T47D (cell line): Measurements from ENCODE around the gene SIDT1.

ENCODE experiments used
- DNase-seq, 2 experiments: peaks; one replicate each; pipeline versions ENCODE4 v3.0.0 to v3.0.0-alpha.2; 2011 to 2012; ENCODE audit warnings: low read depth in 1 of 2, low spot score in 1 of 2
- JUND ChIP-seq: IDR thresholded peaks from 2 replicates; pipeline ENCODE4 v1.6.1; 2012; ENCODE audit warnings: low read depth
- in situ Hi-C: cut with HindIII; loops from 2 replicates; pipeline ENCODE4 v1.10.0; 2016; ENCODE audit warnings: low sequenced_read_pairs, low pct_unique_long_range_greater_than_20kb

Gene SIDT1

DNA sequence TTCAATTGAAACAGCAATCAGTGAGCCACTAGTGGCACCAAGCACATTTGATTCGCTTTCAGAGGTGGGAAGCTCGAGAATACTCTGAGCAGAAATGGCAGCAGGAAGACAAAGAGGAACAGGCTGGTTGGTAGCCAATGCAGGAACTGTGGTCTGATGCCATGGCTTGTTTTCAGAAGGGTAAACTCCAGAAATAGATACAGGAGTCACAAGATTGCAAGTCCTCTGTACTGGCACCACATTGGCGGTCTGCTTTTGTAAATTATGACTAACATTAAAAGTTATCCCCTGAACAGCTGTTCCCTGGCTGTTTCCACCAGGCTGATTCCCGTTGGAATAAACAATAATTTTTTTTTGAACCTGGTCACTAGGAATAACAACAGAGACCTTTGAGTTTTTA is 128.5 kb downstream of the SIDT1 start:
- in situ Hi-C loops = no loop called here
- DNase-seq = no peak
- no peak for TF ChIP-seq JUND

DNA sequence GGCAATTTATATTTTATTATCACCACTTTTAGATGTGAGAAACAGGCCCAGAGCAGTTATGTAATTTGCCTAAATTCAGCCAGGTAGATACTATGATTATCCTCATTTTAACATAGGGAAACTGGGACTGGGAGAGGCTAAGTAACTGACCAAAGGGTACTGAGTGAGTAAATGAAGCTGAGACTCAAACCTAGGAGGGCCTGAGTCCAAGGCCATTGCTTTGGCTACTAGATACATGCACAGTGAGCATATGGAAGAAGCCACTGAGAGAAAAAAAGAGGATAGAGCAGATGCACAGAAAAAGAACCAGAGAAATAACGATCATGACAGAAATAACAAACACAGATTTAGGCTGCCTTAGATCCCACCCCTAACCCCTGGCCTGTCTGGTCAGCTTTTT is 130.5 kb downstream of the SIDT1 start:
- in situ Hi-C loops = no loop called here
- no peak for DNase-seq
- TF ChIP-seq JUND = no peak

DNA sequence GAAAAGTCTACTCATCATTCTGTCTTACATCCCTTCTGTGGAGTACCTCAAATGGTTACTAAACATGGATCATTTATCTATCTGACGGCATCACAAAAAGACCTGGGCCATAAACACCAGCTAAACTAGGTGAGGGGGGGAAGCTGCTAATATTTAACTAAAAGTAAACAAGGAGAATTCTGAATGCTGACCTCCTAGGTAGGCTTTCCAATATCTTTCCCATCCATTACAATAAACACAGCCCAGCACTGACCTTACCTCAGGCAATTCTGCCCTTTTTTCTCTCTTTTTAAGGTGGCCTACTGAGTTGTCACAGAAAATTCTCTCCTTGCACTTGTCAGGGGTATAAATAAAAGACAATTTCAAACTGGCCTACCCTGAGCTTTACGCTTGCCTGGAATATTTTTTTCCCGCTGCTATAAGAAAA is 131.0 kb downstream of the SIDT1 start:
- DNase-seq = no peak
- in situ Hi-C loops = no loop called here
- no peak for TF ChIP-seq JUND

DNA sequence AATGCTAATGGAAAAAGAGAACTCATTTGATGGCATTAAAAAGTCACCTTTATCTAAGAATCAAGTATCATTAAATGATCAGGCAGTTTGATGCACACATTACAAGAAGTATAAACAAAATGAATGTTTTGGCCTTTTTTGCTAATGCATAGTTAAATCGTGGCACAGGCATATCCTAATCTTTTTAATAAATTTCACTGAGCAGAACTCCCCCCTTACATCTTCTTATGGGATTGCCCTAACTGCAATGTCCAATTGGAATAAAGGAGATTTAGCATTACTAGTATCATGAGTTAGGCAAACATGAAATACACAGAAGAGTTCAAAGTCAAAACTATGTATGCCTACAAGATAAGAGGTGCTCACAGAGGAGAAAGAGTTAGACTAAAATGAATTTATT is 131.4 kb downstream of the SIDT1 start:
- in situ Hi-C loops = no loop called here
- TF ChIP-seq JUND = no peak
- DNase-seq = no peak

DNA sequence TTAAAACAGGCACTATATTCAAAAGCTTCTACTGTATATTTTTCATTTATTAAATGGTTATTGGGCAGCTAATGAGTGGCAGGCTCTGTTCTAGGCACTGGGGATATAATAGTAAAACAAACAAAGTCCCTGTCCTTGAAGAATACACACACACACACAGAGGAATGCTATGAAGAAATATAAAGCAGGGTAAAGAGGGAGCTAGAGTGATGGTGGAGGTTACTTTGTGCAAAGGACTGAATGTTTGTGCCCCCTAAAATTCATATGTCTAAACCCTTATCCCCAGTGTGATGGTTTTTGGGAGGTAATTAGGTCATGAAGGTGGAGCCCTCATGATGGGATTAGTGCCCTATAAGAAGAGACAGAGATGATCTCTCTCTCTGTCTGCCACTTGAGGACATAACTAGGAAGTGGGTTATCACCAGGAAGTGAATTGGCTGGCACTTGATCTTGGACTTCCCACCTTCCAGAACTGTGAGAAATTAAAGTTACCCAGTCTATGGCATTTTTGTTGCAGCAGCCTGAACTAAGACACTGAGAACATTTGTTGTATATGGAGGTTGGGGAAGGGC is 132.3 kb downstream of the SIDT1 start:
- no peak for DNase-seq
- no peak for TF ChIP-seq JUND
- in situ Hi-C loops = no loop called here

DNA sequence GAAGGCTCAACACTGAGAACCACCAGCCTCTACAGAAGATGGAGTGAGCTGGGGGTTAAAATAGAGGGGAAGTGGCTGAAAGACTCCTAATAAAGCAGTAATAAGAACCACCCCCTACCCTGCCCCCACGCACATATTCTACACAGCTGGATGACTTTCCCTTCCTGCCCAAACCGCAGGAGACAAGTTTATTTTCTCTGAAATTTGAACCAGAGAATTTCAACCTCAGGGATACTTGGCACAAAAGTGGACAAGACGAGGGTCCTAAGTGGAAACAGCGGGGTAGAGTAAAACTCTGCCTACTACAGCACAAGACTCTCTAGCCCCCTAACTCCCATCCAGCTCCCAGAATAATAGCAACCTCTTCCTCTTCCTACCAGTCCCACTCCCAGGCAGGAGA is 135.7 kb downstream of the SIDT1 start:
- TF ChIP-seq JUND = no peak
- in situ Hi-C loops = no loop called here
- DNase-seq = no peak

DNA sequence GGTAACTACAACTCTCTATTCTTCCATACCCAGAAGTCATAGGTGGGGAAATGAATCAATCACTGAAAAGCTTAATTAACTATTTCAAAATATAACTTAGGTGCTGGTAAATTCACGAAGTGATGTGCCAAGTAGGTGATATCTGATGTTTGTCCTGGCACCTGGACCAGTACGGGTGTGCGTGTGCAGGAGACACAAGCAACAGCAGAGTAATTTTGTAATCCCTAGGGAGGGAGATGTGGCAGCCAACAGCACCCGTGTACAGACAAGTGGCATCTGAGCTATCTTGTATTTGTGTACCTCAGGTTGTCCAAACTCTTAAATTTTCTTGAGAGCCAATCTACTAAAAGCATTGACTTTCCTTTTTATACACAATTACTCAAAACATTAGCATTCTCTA is 141.2 kb downstream of the SIDT1 start:
- in situ Hi-C loops = no loop called here
- DNase-seq = no peak
- TF ChIP-seq JUND = no peak

DNA sequence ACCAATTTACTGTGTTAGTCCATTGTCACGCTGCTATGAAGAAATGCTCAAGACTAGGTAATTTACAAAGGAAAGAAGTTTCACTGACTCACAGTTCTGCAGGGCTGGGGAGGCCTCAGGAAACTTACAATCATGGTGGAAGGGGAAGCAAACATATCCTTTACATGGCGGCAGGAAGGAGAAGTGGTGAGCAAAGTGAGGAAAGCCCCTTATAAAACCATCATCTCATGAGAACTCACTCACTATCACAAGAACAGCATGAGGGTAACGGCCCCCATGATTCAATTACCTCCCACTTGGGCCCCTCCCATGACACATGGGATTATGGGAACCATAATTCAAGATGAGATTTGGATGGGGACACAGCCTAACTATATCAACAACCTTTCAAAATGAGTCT is 143.9 kb downstream of the SIDT1 start:
- no peak for DNase-seq
- TF ChIP-seq JUND = no peak
- in situ Hi-C loops = no loop called here

DNA sequence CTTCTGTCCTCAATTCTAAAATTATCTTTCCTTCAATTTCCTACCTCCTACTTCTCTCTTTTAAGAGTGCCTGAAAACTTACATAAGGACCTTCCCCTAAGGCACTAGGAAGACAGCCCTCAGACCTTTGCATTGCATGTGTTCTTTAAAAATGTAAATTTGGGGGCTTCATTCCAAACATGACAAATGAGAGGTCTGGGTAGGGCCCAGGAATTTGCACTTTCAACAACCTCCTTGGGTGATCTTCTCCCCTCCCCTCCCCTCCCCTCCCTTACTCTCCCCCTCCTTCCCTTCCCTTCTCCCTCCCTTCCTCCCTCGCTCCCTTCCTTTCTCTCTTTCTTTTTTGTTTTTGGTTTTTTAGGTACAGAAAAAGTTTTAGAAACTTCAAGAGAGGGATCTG is 145.4 kb downstream of the SIDT1 start:
- no peak for DNase-seq
- in situ Hi-C loops = no loop called here
- no peak for TF ChIP-seq JUND

DNA sequence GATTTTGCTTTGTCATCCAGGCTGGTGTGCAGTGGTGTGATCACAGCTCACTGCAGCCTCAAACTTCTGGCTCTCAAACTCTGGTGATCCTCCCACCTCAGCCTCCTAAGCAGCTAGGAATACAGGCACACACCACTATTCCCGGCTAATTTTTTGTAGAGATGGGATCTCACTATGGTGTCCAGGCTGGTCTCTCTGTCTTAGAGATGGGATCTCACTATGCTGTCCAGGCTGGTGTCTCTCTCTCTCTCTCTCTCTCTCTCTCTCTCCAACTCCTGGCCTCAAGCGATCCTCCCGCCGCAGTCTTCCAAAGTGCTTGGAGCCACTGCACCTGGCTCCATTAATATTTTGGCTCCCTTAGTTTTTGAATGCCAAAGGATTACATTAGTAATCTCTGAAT is 146.4 kb downstream of the SIDT1 start:
- in situ Hi-C loops = no loop called here
- no peak for TF ChIP-seq JUND
- no peak for DNase-seq
